HepG2 (cell line): ENCODE results near the gene EPB41L1. TPM values are rescaled to one million over a fixed set of nuclear protein-coding genes. Genes with fewer than 3 reads are reported as not detected.
A peak's percentile ranks its signal among the peaks of the same experiment; 100 is the strongest.

ENCODE experiments used
- GTF2F1 ChIP-seq: fragments of 150-350 bp; IDR thresholded peaks from 2 replicates; pipeline ENCODE4 v1.6.1; 2014; ENCODE audit warnings: low read length
- KMT2A ChIP-seq: sonication (generic); formaldehyde crosslinking; IDR thresholded peaks from 2 replicates; pipeline ENCODE4 v1.4.0; 2020; ENCODE audit warnings: missing genetic modification reagents
- MAFF ChIP-seq: IDR thresholded peaks from 2 replicates; pipeline ENCODE4 v1.6.1; 2011; ENCODE audit warnings: low read depth, low read length, improper control_type of control experiment
- MAFG ChIP-seq: sonication (generic); formaldehyde crosslinking; IDR thresholded peaks from 2 replicates; pipeline ENCODE4 v1.5.1; 2020; ENCODE audit warnings: mild to moderate bottlenecking, missing genetic modification reagents
- MNT ChIP-seq: fragments of 450-650 bp; IDR thresholded peaks from 2 replicates; pipeline ENCODE4 v1.6.1; 2016
- MTA3 ChIP-seq: sonication (generic); formaldehyde crosslinking; IDR thresholded peaks from 2 replicates; pipeline ENCODE4 v1.4.0; 2020; ENCODE audit warnings: missing genetic modification reagents
- NCOA2 ChIP-seq: sonication (generic); formaldehyde crosslinking; IDR thresholded peaks from 2 replicates; pipeline ENCODE4 v1.8.0; 2022; ENCODE audit warnings: inconsistent platforms
- RBAK ChIP-seq: sonication (generic); formaldehyde crosslinking; IDR thresholded peaks from 2 replicates; pipeline ENCODE4 v1.5.1; 2020; ENCODE audit warnings: mild to moderate bottlenecking, missing genetic modification reagents
- RNF2 ChIP-seq: fragments of 450-650 bp; conservative IDR thresholded peaks from 2 replicates; pipeline ENCODE4 v1.6.1; 2016; ENCODE audit warnings: low read depth
- SALL1 ChIP-seq: sonication (generic); formaldehyde crosslinking; IDR thresholded peaks from 2 replicates; pipeline ENCODE4 v1.8.0; 2022; ENCODE audit warnings: mild to moderate bottlenecking, missing genetic modification reagents
- SRY ChIP-seq: sonication (generic); formaldehyde crosslinking; IDR thresholded peaks from 2 replicates; pipeline ENCODE4 v1.8.0; 2022; ENCODE audit warnings: mild to moderate bottlenecking, missing genetic modification reagents
- TGIF2 ChIP-seq: IDR thresholded peaks from 2 replicates; pipeline ENCODE4 v1.6.1; 2016; ENCODE audit warnings: control low read depth, missing compliant biosample characterization
- ZBED4 ChIP-seq: sonication (generic); formaldehyde crosslinking; IDR thresholded peaks from 2 replicates; pipeline ENCODE4 v1.4.0; 2020; ENCODE audit warnings: missing genetic modification reagents, borderline replicate concordance
- ZFP41 ChIP-seq: sonication (generic); formaldehyde crosslinking; IDR thresholded peaks from 2 replicates; pipeline ENCODE4 v1.4.0; 2020; ENCODE audit warnings: mild to moderate bottlenecking, missing genetic modification reagents, borderline replicate concordance
- ZNF407 ChIP-seq: sonication (generic); formaldehyde crosslinking; IDR thresholded peaks from one replicate; pipeline ENCODE4 v1.5.1; 2020; ENCODE audit warnings: mild to moderate bottlenecking, missing genetic modification reagents; ENCODE audit errors: not compliant biosample characterization
- ZNF670 ChIP-seq: sonication (generic); formaldehyde crosslinking; IDR thresholded peaks from 2 replicates; pipeline ENCODE4 v1.8.0; 2022; ENCODE audit warnings: mild to moderate bottlenecking, missing genetic modification reagents, borderline replicate concordance
- polyA plus RNA-seq, 8 experiments: library from polyadenylated mRNA; depleted of rRNA in 3 of 8; stranded (reverse) in 7 of 8; unstranded in 1 of 8; fragments of >200 nt; fragmentation: Illumina TruSeq in 4 of 8; extraction: Trizol in 4 of 8; gene quantifications; 2 replicates each; pipeline versions ENCODE4 v1.2.1 to v1.2.3, GENCODE V29; 2011 to 2016; ENCODE audit warnings: low read depth in 4 of 8, missing spikeins in 1 of 8, mixed read lengths in 1 of 8; ENCODE audit not compliant: insufficient read depth in 1 of 8
- total RNA-seq, 5 experiments: library from RNA; depleted of rRNA; stranded (reverse); fragments of >200 nt; fragmentation: Illumina TruSeq; extraction: Trizol; gene quantifications; 2 replicates each; pipeline ENCODE4 v1.2.3, GENCODE V29; 2016; ENCODE audit warnings: low read depth in 1 of 5

EPB41L1 gene
- total and polyA plus RNA-seq, 2 of the 13 experiments (the other 11 are each of a cell fraction or from before 2014, with no cell fraction given), result 16.7 to 39.0 TPM

DNA sequence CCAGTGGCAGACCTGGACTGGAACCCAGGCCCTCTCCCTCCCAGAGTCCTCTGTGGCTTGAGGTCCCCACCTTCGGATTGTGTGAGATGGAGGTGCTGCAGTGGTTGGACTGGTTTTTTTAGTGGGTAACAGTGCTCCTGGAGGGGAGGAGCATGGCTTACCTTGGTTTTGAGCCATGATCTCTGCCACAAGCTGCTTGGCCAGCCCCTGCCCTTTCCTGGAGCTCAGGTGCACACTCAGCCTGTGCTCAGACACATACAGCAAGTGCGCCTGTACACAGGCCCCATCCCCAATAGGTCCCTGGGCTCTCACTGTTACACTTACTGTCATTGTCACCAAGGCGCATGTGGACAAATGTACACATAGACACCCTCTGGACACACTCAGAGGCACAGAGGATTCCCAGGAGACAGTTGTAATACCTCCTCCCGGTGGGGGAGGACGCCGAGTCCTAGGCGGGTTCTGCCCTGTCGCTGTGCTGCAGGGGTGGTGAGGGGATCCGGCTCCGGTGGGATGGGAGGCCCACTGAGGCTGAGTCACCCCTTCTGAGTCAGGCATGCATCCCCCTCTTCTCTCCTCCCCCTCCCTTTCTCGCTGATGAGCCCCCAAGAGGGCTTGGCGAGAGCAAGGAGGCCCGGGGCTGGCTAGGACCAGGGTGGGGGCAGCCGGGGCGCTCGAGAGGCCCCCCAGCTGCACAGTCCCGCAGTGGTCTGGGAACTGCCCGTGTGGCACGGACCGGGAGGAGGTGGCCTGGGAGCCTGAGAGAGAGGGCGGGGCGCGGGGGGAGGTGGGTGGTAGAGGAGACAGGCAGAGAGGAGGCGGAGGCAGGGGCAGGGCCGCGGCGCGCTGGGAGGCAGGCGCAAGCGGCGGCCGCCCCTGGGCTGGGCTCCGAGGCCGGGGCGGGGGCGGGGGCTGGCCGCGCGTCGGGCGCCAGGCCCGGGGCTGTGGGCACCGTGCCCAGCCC lies 522 bp upstream of the EPB41L1 start (continued):
- TF ChIP-seq GTF2F1 (no peak), MAFG (CRISPR knock-in tag) (peak; percentile 77; the same call in 1 of the 2 replicates), MAFF (no peak), ZNF670 (CRISPR knock-in tag) (no peak), TGIF2 (CRISPR knock-in tag) (peak; percentile 77; the same call in 1 of the 2 replicates), KMT2A (CRISPR knock-in tag) (no peak), RBAK (CRISPR knock-in tag) (no peak; the same call in 1 of the 2 replicates), SALL1 (CRISPR knock-in tag) (no peak; the same call in 1 of the 2 replicates), ZFP41 (CRISPR knock-in tag) (no peak; the same call in 1 of the 2 replicates), SRY (peak; percentile 45; the same call in 1 of the 2 replicates), MNT (no peak), MTA3 (no peak), RNF2 (no peak), ZNF407 (CRISPR knock-in tag) (no peak), ZBED4 (CRISPR knock-in tag) (no peak), NCOA2 (CRISPR knock-in tag) (no peak)
